CD4-positive, alpha-beta T cell treated with Interleukin-10 for 1 hour (primary cell): ENCODE data around the gene TRDN.
"Not testable (repeated sequence)": the region's sequence is repeated elsewhere in the genome, so short reads cannot be mapped to it uniquely, and the experiment has no call there.

ENCODE experiments used
- DNase-seq: peaks from one replicate; pipeline ENCODE4 v3.0.0-alpha.2; 2020

Gene TRDN

DNA sequence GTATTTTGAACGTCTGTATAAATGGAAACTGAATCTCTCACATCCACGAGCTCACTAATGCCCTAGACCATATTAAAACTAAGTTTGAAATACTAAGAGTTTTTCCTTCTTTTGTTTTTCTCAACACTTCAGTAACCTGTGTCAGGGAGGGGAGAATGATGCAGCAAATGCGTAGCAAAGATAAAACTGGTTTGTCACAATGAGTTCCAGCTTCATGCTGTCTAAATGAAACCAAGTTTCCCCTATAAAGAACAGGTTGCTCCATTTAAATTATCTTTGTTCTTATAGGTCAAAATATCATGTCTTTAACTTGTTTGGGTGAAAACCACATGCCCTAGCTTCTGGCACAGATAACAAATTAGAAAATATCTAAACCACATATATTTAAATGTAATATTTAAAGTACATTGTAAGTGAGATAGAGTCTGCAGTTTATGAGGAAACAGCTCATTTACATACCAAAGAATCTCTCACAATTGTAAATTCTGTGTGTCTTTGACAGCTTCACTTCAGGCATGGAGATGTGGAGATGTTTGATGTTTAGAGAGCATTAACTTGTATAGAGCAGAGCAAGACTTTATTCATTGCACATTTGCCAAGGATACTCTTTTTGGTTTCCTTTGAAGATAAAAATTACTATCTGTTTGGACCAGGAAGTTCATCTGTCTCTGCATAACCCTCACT lies 7.3 kb downstream of the TRDN start:
- DNase-seq = no peak

DNA sequence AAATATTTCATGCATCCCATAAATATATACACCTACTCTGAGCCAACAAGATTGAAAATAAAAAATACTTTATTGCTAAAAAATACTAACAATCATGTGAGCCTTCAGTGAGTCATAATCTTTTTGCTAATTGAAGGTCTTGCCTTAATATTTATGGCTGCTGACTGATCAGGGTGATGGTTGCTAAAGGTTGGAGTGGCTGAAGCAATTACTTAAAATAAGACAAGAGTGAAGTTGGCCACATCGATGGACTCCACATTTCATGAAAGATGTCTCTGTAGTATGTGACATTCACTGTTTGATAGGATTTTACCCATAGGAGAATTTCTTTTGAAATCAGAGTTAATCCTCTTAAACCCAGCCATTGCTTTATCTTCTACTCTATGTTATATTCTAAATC lies 11.1 kb downstream of the TRDN start:
- no peak for DNase-seq

DNA sequence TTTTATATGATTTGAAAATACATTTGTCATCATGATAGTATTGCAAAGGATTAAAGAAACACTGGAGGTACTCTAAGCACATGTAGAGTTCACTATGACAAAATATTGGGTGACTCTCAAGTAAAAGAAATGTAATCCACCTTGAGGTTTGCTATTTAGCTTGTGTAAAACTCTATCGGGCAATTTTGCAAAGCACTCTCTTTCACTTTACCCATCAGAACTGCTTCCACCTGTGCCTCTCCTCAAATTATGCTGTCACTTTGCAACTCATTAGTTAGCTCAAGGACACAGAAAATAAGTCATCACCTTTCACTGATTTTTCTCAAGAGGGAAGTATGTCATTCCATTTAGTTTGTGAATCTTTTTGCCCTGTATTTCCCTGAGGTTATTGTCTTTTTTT lies 14.0 kb downstream of the TRDN start:
- no peak for DNase-seq

DNA sequence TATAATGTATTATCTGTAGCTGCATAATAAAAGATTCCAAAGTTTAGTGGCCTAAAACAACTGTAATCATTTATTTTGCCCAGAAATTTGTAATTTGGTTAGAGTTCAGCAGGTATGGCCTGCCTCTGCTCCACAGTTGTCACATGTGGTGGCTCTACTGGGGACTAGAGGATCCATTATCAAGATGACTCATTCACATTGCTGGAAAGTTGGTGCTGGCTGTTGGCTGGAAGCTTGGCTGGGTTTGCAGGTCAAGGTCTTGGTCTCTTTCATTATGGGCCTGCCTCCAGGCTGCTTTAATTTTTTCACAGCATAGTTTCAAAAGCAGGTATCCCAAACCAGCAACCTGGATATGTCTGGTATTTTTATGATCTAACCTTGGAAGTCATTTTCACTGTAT lies 17.6 kb downstream of the TRDN start:
- no peak for DNase-seq

DNA sequence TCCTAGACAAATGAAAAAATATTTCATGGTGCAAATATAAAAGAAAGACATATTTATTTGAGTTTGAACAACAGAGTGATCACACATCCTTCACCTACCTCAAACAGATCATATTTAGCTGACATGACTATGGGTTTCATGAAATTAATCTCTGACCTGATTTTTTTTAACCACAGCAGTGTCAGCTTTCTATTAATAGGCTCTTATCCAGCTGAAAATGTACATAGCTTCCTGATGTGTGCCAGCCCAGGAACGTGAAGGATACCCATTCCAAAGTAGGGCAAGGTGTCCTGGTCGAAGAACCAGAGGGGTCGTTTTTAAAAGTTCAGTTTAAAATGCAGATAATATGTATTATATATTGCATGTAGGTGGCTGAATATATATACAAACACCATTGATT lies 19.8 kb downstream of the TRDN start:
- no peak for DNase-seq

DNA sequence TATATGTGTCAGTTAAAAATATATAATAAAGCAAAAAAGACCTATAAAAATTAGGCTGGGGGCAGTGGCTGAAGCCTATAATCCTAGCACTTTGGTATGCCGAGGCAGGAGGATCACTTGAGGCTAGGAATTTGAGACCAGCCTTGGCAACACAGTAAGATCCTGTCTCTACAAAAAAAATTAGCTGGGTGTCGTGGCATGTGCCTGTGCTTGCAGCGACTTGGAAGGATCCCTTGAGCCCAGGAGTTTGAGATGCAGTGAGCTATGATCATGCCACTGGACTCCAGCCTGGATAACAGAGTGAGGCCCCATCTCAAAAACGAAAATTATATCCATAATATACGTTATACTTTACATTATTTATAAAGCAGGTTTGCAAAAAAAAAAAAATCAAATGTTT lies 20.7 kb downstream of the TRDN start:
- no peak for DNase-seq

DNA sequence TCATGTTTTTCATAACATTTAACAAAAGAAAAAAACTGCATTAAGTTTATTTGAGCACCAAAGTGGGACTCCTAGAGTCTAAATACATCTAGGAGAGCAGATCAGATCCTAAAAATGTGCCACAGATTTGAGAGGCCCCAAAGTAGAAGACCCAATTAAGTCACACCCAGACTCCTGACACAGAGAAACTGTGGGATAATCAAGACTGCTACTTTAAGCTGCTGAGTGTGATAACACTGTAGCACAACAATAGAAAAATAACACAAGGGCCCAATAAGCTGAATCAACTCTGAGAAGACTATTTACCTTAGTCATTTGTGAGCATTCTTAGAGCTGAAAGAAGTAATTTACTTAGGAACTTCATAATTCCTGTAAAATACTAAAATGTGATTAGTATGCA lies 26.0 kb downstream of the TRDN start:
- DNase-seq = no peak

DNA sequence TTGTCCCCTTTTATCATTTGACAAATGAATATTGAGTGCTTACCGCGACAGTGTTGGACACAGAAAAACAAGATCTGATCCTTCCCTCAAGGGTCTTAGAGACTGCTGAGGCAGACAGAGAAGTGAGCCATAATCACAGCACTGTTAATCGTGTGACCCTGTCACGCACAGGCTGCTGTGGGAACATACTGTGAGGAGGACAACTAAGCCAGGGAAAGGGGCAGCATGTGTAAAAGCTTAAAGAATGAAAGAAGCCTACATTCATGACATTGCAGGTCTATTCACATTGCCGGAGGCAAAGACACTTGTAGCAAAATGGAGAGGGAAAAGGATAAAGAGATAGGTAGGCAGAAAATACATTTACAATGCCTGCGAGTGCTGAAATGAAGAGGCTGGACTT lies 32.7 kb downstream of the TRDN start:
- no peak for DNase-seq

DNA sequence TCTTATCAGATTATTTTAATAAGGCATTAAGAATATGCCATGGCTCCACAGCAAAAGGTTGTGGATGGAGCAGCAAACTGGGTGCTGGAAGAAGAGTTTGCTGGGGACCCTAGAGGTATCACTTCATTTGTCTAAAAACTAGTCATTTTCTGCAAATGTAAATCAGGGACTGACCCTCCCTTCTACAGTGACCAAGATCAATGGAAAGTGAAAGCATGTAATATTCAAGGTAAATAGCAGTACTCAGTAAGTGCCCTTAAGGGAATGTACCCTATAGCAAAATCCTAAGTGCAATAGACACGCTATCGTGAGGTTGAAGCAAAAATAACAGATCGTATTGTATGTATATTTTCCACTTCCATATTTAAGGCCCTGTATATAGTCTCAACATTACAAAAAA lies 38.7 kb downstream of the TRDN start:
- DNase-seq = no peak

DNA sequence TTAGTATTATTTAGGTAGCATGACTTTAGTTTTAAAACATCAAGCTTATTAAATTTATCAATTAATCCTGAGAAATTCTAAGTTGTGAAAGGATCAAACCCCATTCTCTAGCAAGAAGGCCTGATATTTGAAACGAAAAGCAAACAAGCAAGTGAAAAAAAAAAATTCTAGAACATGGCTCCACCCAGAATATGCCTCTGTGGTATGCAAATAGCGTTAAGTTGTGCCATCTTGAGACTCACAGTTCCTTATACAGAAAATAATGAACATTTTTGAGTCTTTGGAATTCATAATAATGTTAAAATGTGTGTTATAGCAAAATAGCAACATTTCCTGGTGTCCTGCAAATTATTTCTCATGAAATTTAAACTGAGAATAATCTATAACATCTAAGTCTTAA lies 42.0 kb downstream of the TRDN start:
- DNase-seq = no peak

DNA sequence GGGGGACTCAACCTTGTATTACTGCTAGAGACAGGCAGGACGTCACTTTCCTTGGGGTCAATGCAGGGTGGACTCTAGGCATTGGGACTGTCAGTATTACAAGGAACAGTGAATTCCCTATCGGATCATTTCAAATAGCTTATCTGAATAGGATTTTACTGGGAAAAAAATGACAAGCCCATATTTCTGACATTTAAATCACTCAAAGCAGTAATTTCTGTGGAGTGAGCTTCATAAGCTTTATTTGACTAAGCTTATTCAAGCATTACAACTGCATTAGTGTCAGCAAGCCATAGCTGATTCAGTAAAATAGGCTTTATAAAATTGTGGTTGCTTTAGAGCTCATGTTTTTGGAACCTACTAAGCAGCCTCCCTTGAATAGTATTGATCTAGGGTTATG lies 44.3 kb downstream of the TRDN start:
- no peak for DNase-seq

DNA sequence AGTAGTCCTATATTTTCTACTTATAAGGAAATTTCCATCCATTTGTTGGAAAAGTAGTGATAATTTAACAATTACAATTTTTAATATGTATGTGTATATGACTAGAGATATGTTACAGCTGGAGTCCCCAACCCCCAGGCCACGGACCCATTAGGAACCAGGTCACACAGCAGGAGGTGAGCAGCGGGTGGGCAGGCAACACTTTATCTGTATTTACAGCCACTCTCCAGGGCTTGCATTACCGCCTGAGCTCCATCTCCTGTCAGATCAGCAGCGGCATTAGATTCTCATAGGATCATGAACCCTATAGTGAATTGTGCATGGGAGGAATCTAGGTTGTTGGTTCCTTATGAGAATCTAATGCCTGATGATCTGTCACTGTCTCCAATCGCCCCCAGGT lies 46.8 kb downstream of the TRDN start:
- DNase-seq = no peak

DNA sequence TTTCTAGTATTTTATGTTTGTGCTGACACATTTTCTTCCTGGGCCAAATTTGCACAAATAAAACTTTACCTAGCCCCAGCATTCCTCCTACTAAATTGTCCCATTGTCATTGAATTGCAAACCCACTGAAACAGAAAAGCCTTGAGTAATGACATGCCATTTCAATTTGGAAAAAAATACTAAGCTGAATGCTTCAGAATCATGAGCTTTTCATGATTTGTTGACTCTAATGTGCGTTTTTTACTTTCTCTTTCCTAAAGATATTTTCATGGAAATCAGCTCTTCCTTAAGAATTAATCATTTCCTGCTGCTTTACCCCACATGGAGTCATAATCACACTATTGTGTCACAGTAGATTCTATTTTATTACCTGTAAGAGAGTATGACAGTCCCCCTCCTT lies 47.4 kb downstream of the TRDN start:
- DNase-seq = no peak

DNA sequence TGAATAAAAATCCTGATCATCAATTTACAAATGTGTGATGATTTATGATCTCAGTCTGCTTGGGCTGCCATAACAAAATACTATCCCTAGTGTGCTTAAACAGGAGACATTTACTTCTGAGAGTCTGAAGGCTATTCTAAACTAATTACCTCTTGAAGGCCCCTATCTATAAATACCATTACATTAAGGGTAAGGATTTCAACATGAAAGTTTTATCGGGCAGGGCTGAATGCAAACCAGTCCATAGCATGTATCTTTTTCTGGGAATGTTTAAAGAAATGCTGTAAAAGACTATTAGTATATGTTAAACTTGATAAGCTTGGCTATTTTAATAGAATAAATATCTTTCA lies 48.2 kb downstream of the TRDN start:
- no peak for DNase-seq

DNA sequence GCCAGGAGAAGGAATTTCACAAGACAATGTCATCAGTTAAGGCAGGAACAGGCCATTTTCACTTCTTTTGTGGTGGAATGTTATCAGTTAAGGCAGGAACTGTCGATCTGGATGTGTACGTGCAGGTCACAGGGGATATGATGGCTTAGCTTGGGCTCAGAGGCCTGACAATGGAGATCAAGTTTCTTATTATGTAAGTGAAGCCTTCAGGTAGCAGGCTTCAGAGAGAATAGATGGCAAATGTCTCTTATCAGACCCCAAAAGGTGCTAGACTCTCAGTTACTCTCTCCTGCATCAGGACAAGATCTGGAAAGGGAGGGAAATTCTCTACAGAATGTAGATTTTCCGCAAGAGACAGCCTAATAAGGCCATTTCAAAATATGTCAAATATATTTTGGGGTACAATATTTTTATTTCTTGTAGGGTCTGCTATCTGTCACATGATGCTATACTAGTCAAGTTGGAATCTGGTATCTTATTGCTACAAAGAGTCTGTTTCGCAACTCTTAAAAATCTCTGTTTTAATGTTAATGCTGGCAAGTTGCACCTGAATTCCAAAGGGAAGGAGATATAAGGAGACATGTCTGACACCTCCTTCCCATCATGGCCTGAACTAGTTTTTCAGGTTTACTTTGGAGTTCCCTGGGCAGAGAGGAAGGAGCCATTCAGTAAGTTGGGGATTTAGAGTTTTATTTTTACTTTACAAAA lies 48.8 kb downstream of the TRDN start:
- no peak for DNase-seq

DNA sequence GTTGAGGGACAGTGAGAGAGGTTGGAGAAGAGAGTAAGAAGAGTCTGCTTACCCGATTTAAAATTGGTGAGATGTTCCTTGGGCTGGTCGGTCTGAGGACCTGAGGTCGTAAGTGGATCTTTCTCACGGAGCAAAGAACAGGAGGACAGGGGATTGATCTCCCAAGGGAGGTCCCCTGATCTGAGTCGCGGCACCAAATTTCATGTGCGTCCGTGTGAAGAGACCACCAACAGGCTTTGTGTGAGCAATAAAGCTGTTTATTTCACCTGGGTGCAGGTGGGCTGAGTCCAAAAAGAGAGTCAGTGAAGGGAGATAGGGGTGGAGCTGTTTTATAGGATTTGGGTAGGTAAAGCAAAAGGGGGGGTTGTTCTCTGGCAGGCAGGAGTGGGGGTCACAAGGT lies 49.3 kb downstream of the TRDN start:
- DNase-seq = not testable (repeated sequence)

DNA sequence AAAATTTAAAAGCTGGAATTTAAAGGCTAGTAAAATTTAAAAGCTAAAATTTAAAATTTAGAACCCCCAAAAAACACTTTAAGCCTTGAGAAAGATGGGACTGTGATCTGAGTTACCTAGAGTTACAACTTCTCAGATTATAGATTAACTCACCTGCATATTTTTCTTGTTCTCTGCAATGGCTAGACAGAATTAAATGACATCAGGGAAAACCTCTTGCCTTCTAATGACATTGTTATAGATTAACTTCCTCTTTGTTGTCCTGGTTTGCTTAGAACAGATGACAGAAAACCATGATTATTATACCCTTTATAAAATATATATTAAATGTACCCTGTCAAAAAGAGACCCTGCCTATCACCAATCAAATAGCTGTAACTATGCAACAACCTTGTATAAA lies 56.4 kb downstream of the TRDN start:
- DNase-seq = no peak

DNA sequence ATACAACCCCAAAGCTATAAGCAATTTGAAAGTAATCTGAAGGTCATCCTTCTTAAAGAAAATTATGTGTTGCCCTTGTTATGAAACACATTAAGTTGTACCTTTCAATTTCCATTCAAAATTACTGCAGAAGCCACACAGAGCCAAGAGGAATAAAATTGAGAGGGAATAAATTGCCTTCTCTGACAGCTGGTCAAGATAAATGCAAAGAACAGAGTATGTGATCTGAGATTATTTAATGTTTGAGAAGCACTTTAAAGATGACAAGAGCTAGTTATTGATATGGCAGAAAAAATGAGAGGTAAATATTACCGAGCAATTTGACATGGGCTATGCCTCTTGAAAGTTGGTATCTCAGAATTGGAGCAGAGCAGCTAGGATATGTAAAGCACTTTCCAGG lies 61.6 kb downstream of the TRDN start:
- no peak for DNase-seq

DNA sequence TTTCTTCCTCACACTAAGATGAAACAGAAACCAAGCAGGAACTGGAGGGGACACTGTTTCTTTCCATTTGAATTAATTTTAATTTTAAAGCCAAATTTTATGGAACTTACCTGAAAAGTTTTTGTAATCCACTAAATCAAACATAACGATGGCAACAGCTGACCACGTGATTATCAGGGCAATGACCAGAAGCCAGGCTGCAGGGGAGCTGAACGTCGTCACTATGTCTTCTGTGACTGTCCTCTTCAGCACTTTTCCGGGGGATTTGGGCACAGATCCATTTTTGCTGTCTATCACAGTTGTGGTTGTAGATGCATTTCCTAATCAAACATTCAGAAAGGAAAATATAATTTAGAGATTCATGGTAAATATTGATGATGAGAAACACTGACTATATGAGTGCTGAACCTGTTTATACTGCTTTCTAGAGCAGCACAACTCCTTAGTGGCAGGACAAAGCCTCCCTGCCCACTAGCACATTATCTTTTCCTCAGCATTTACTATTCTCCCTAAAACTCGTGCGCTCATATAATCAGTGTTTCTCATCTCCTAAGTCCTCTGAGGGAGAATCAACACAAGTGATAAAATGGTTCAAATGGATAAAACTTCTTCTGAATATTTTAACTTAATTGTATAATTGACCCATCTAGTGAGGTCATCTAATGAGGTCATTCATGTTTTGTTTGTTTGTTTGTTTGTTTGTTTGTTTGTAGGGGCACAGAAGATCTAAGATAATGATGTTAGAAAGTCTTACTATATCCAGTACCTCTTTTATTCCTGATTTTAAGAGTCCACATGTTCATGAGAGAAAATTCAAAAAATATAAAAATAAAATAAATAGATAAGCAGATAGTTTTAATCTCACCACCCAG lies 65.7 kb downstream of the TRDN start:
- DNase-seq = no peak

DNA sequence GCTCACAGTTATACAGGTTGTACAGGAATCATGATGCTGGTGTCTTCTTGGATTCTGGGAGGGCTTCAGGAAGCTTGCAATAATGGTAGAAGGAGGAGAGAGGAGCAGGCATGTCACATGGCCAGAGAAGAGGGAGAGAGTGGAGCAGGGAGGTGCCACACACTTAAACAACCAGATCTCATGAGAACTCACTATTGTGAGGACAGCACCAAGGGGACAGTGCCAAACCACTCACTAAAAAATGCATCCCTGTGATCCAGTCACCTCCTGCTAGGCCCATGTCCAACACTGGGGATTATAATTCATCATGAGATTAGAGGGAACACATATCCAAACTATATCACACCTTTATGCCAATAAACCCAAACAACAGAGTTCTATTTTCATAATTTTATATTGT lies 67.2 kb downstream of the TRDN start:
- DNase-seq = no peak

DNA sequence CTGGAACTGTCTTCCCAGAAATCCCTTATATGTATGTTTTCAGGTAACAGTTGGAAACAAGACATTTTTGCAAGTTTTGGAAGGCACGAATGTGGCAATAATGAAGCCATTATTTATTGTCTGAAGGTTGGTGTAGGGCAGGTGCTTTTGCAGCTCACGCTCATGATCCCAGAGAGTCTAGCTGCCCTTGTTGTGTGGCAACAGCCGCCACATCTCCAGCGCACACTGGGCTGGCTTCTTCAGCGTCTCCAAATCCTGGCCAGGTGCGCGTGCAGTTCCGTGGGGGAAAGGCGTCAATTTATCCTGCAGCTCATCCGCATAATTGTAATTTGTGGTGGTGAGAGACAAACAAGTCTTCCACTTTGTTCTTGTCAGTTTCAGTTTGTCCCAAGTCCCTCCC lies 71.2 kb downstream of the TRDN start:
- no peak for DNase-seq

DNA sequence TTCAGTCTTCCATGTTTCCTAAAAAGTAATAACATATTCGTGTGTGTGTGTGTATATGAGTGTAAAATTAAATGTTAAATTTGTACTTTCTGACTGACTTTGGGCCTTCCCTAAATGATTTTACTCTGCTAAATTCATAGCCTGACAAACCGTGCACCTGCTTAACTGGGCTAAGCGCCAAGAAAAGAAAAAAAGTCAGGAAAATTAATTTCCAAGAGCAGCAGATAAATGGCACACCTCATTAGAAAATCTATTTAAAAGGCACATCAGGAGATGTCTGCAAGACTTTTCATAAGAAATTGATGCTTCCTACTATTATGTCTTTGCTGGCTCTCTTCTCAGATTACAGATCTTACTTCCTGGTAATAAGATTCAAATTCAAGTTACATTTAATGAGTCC lies 72.4 kb downstream of the TRDN start:
- DNase-seq = no peak

DNA sequence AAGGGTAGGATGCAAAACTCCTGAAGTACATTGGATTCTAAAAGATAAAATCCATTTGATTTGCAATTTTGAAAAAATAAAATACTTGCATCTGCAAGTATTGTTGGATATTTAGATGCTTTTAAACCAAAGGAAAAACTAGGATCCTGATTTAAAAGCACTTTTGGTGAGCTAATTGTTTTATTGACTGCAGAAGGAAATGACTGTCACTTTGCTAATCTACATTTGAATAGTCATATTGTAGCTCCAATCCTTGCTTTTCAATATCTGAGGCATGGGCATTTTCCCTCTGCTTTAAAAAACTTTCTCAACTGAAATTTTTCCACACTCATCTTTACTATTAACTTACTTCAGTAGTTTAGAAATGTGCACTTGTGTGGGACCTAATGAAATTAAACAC lies 74.1 kb downstream of the TRDN start:
- DNase-seq = no peak

DNA sequence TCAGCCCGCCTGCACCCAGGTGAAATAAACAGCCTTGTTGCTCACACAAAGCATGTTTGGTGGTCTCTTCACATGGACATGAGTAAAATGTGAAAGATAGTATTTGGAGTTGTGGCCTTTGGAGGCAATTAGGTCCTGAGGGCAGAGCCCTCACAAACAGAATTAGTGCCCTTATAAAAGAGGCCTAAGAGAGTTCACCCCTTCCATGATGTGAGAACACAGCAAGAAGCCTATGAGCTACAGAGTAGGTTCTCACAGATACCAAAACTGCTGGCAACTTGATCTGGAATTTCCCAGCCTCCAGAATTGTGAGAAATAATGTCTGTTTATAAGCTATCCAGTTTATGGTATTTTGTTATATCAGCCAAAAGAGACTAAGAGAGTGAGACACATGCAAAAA lies 74.5 kb downstream of the TRDN start:
- DNase-seq = no peak
